ENCODE measurements around the gene KHDC4.

KHDC4 gene

DNA sequence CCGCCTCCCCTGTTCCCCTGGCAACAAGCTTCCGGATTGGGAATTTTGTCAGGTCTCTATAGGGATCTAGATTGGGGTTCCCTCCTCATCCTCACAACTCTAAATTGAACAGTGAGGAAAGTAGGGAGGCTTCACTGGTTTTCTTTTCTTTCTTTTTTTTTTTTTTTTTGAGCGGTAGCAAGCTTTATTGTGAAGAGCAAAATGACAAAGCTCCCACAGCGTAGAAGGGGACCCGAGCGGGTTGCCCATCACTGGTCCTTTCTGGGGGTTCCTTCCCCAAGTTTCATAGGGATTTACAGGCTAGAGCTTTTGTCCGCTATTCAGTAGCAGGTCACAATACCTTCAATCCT, 33.8 kb upstream of the KHDC4 start:
- Histone ChIP-seq H3K4me3 (ENCODE audit: extremely low read depth, insufficient read depth, low read length, poor library complexity, severe bottlenecking) (peak overlapping the region; percentile 2), H3K9me3 (ENCODE audit: control insufficient read depth, low read length) (no peaks in the 10 kb centered on the region), H3K36me3 (ENCODE audit: control insufficient read depth, insufficient read depth, low read length) (peaks cover 75% of the 10 kb centered on the region), H3K4me1 (ENCODE audit: control insufficient read depth, insufficient read depth, low read length, poor library complexity, severe bottlenecking) (peaks cover 50% of the 10 kb centered on the region), H3K27ac (ENCODE audit: low read depth, low read length, severe bottlenecking) (peak overlapping the region; percentile 57)
- WGBS, 2 experiments (ENCODE audit: insufficient coverage in 2 of 2) = 89 to 94% methylated on average over 3 of the region's 7 CpGs

DNA sequence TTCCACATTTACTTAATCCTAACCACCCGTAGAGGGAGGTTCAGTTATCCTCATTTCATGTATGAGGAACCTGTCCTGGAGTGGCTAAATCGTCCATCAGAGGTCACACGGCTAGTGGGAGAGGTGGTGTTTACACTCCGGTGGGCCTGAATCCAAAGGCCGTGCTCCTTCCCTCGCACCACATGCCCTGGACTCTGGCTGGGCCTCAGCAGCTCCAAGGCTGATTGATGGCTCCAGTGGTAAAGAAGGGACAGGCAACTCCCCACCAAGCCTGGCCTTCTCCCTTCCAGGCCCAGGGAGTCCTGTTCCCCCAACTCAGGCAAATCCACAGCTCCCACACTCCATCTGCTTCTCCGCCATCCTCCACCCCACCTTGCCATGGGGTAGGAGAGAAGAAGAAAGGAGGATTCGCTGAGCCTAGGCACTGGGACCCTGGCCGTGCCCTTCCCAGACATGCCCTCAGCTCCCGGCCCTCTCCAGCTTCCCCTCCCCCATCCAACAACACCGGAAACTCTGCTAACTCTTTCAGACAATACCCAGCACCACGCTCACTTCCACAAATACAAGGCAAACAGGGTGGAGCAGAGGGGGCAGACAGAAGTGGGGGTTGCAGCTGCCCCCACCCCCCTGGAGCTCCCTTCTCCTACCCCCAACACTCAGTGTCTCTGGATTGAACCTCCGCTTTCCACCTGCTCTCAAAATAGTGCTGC, 33.3 kb upstream of the KHDC4 start:
- Histone ChIP-seq H3K4me1 (ENCODE audit: control insufficient read depth, insufficient read depth, low read length, poor library complexity, severe bottlenecking) (peaks cover 52% of the 10 kb centered on the region), H3K27ac (ENCODE audit: low read depth, low read length, severe bottlenecking) (peak overlapping the region; percentile 57), H3K4me3 (ENCODE audit: extremely low read depth, insufficient read depth, low read length, poor library complexity, severe bottlenecking) (peak overlapping the region; percentile 2), H3K9me3 (ENCODE audit: control insufficient read depth, low read length) (no peaks in the 10 kb centered on the region), H3K36me3 (ENCODE audit: control insufficient read depth, insufficient read depth, low read length) (peaks cover 76% of the 10 kb centered on the region)
- 65 to 86% methylated on average over 5 to 6 of the region's 13 CpGs for WGBS, 2 experiments (ENCODE audit: insufficient coverage in 2 of 2)

DNA sequence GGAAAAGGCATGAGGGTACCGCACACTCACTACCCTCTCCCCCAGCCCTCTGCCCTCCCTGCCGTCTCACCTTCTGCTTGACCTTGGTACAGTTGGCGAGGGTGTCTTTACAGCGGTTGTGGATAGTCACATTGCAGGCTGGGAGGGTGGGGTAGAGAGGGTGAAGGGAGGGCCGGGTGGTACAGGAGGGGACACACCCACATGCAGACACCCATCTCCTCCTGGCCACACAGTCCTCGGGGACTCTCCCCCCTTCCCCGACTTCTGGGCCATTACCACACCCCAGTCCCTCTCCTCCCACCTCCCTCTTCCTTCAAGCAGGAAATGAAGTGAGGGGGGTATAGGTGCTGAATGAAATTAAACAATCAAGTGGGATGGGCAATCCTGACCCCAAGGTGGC, 32.5 kb upstream of the KHDC4 start:
- no CpG with 5 or more reads among the region's 7 CpGs for WGBS, 2 experiments (ENCODE audit: insufficient coverage in 2 of 2)
- Histone ChIP-seq H3K4me1 (ENCODE audit: control insufficient read depth, insufficient read depth, low read length, poor library complexity, severe bottlenecking) (peaks cover 52% of the 10 kb centered on the region), H3K36me3 (ENCODE audit: control insufficient read depth, insufficient read depth, low read length) (peaks cover 79% of the 10 kb centered on the region), H3K27ac (ENCODE audit: low read depth, low read length, severe bottlenecking) (no peak overlapping the region), H3K9me3 (ENCODE audit: control insufficient read depth, low read length) (no peaks in the 10 kb centered on the region), H3K4me3 (ENCODE audit: extremely low read depth, insufficient read depth, low read length, poor library complexity, severe bottlenecking) (no peak overlapping the region)

DNA sequence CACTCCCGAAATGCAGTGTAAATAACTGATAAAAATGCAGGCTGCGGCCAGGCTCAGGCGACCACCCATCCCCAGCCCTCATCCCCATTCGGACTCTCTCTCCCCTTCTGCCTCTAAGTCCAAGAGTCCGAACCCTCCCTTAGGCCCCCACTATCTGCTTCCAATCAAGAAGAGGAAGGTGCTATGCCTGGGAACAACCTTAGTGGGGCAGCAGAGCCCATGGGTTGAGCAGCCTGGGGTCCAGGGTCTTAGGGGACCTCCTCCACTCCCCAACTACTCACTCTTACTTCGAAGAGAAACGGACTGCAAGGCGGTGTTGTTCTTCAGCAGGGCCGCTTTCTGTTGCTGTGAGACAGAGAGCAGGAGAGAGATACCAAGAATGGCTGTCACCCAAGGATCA, 31.9 kb upstream of the KHDC4 start:
- Histone ChIP-seq H3K36me3 (ENCODE audit: control insufficient read depth, insufficient read depth, low read length) (peaks cover 85% of the 10 kb centered on the region), H3K4me1 (ENCODE audit: control insufficient read depth, insufficient read depth, low read length, poor library complexity, severe bottlenecking) (peaks cover 55% of the 10 kb centered on the region), H3K4me3 (ENCODE audit: extremely low read depth, insufficient read depth, low read length, poor library complexity, severe bottlenecking) (no peak overlapping the region), H3K27ac (ENCODE audit: low read depth, low read length, severe bottlenecking) (no peak overlapping the region), H3K9me3 (ENCODE audit: control insufficient read depth, low read length) (no peaks in the 10 kb centered on the region)
- WGBS, 2 experiments (ENCODE audit: insufficient coverage in 2 of 2) = 89 to 98% methylated on average over 5 to 8 of the region's 9 CpGs

DNA sequence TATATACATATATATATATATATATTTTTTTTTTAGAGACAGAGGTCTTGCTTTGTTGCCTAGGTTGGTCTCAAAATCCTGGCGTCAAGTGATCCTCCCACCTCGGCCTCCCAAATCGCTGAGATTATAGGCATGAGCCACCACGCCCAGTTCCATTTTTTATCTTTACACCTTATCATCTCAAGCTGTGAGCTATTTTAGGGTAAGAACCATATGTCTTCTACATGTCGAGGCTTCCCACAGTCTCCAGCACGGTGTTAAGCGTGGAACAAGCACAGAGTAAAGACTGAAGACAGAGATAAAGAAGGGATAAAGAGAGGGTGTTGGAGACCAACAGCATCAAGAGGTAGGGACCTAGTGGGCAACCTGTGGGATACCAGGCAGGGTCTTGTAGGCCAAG, 30.0 kb upstream of the KHDC4 start:
- 90 to 100% methylated on average over 4 to 6 of the region's 7 CpGs for WGBS, 2 experiments (ENCODE audit: insufficient coverage in 2 of 2)
- Histone ChIP-seq H3K36me3 (ENCODE audit: control insufficient read depth, insufficient read depth, low read length) (peaks cover 93% of the 10 kb centered on the region), H3K9me3 (ENCODE audit: control insufficient read depth, low read length) (no peaks in the 10 kb centered on the region), H3K4me3 (ENCODE audit: extremely low read depth, insufficient read depth, low read length, poor library complexity, severe bottlenecking) (no peak overlapping the region), H3K27ac (ENCODE audit: low read depth, low read length, severe bottlenecking) (no peak overlapping the region), H3K4me1 (ENCODE audit: control insufficient read depth, insufficient read depth, low read length, poor library complexity, severe bottlenecking) (peaks cover 41% of the 10 kb centered on the region)

DNA sequence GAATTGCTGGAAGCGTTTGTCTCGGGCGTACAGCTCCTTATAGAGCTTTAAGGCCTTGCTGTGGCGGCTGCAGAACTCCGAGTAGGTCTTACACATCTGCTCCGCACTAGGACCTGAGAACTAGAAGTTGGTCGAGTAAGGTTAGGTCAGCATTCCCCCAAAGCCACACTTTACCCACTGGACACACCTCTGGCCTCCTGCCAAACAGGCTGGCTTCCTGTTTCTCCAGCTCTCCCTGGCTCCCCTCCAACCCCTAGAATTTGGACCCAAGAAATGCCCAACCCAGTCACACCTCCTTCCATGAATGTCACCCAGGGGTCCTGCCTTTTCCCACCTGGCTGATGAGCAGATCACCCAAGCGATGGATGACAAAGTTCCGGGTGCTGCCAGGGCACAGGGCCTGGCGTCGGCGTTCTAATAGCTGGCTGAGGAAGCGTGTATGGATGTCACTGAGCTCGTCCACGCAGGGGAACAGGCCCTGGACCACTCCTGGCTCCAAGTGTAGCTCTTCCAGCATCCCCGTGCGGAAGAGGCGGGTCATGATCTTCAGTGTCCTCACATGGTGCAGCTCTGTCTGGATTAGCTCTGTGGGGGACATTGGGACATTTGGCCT, 28.5 kb upstream of the KHDC4 start:
- WGBS, 2 experiments (ENCODE audit: insufficient coverage in 2 of 2) = 95 to 99% methylated on average over 17 to 18 of the region's 18 CpGs
- peaks cover 28% of the 10 kb centered on the region for H3K4me1 ChIP-seq (ENCODE audit: control insufficient read depth, insufficient read depth, low read length, poor library complexity, severe bottlenecking)
- H3K4me3 ChIP-seq (ENCODE audit: extremely low read depth, insufficient read depth, low read length, poor library complexity, severe bottlenecking) = no peak overlapping the region
- peaks cover 94% of the 10 kb centered on the region for H3K36me3 ChIP-seq (ENCODE audit: control insufficient read depth, insufficient read depth, low read length)
- no peak overlapping the region for H3K27ac ChIP-seq (ENCODE audit: low read depth, low read length, severe bottlenecking)
- no peaks in the 10 kb centered on the region for H3K9me3 ChIP-seq (ENCODE audit: control insufficient read depth, low read length)

DNA sequence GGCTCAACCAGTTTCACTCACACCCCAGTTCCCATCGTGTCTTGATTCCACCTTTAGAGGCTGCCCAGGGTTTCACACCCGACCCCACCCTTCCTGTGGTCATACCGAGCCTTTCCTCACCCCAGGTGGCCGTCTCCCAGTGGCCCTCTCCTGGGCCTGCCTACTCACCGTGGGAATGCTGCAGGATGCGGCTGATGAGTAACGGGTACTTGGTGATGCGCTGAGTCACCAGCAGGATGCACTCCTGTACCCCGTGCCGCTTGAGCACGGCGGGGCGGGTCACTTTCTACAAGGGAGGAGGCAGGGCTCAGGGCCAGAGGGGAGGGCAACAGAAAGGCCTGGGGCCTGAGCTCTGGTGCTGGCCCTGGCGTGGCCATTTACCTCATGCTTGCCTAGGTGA, 27.7 kb upstream of the KHDC4 start:
- Histone ChIP-seq H3K27ac (ENCODE audit: low read depth, low read length, severe bottlenecking) (peak overlapping the region; percentile 16), H3K36me3 (ENCODE audit: control insufficient read depth, insufficient read depth, low read length) (peaks cover 94% of the 10 kb centered on the region), H3K4me3 (ENCODE audit: extremely low read depth, insufficient read depth, low read length, poor library complexity, severe bottlenecking) (no peak overlapping the region), H3K4me1 (ENCODE audit: control insufficient read depth, insufficient read depth, low read length, poor library complexity, severe bottlenecking) (peaks cover 23% of the 10 kb centered on the region), H3K9me3 (ENCODE audit: control insufficient read depth, low read length) (no peaks in the 10 kb centered on the region)
- WGBS, 2 experiments (ENCODE audit: insufficient coverage in 2 of 2) = 71 to 78% methylated on average over 10 to 13 of the region's 14 CpGs

DNA sequence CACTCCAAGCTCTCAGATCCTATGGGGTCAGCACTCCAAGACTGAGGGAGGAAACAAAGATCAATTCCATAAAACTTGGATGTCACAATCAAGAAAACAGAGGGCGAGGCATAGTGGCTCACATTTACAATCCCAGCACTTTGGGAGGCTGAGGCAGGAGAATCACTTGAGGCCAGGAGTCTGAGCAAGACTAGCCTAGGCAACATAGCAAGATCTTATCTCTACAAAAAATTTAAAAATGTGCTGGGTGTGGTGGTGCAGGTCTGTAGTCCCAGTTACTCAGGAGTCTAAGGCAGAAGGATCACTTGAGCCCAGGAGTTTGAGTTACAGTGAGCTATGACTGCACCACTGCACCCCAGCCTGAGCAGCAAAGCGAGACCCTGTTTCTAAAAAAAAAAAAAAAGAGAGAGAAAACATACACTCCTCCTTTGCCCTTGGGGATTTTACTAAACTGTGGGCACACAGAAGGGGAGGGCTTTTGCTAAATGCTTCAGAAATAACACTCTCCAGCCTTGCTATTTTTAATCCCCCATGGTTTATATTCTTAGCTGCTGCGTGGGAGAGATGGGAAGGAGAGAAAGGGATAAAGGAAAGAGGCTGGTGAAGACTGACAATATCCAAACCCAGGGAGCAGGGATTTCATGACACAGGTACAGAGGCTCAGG, 26.0 kb upstream of the KHDC4 start:
- Histone ChIP-seq H3K4me1 (ENCODE audit: control insufficient read depth, insufficient read depth, low read length, poor library complexity, severe bottlenecking) (peaks cover 23% of the 10 kb centered on the region), H3K4me3 (ENCODE audit: extremely low read depth, insufficient read depth, low read length, poor library complexity, severe bottlenecking) (no peak overlapping the region), H3K27ac (ENCODE audit: low read depth, low read length, severe bottlenecking) (peak overlapping the region; percentile 16), H3K9me3 (ENCODE audit: control insufficient read depth, low read length) (no peaks in the 10 kb centered on the region), H3K36me3 (ENCODE audit: control insufficient read depth, insufficient read depth, low read length) (peaks cover 94% of the 10 kb centered on the region)
- WGBS, 2 experiments (ENCODE audit: insufficient coverage in 2 of 2) = 90 to 100% methylated on average over 1 of the region's 3 CpGs

DNA sequence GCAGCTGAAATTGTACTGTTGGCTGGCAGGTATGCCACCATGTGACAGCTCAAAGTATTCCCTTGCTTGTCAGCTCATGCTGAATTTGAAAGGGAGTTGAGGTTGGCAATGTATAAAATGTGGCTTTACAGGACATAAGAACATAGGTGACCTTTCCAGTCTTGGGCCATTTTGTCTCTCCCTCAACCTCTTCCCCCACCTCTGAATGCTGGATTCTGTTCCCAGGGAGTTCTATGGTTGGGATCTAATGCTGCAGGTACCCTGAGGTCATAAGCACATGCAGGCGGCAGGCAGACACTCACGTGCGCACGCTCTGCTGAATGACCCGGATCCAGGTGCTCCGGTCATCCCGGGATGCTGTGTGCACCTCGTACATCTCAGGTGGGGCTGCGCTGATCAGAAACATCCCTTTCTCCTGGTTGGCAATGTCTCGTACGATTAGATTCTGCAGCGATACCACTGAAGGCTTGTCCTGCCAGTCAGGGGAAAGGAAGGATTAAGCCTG, 23.2 kb upstream of the KHDC4 start:
- 94 to 96% methylated on average over 12 of the region's 12 CpGs for WGBS, 2 experiments (ENCODE audit: insufficient coverage in 2 of 2)
- Histone ChIP-seq H3K36me3 (ENCODE audit: control insufficient read depth, insufficient read depth, low read length) (peaks cover 99% of the 10 kb centered on the region), H3K4me3 (ENCODE audit: extremely low read depth, insufficient read depth, low read length, poor library complexity, severe bottlenecking) (no peak overlapping the region), H3K27ac (ENCODE audit: low read depth, low read length, severe bottlenecking) (no peak overlapping the region), H3K9me3 (ENCODE audit: control insufficient read depth, low read length) (no peaks in the 10 kb centered on the region), H3K4me1 (ENCODE audit: control insufficient read depth, insufficient read depth, low read length, poor library complexity, severe bottlenecking) (peaks cover 19% of the 10 kb centered on the region)

DNA sequence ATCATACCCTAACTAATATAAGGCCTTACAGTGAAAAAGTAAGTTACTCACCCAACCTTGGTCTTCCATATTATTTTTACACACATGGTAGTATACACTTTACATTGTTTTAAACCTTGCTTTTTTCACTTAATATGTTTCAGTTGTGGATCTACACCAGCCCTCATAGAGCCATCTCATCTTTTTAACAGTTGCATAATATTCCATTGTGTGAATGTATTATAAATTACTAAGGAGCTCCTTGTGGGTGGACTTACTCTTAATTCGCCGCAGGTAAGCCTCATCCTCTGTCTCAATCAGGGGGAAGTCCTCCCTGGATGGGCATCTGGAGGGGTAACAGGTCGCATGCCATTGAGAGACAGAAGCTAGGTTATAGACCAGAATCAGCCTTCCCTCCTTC, 20.4 kb upstream of the KHDC4 start:
- peaks cover 98% of the 10 kb centered on the region for H3K36me3 ChIP-seq (ENCODE audit: control insufficient read depth, insufficient read depth, low read length)
- 98 to 100% methylated on average over 1 to 3 of the region's 3 CpGs for WGBS, 2 experiments (ENCODE audit: insufficient coverage in 2 of 2)

DNA sequence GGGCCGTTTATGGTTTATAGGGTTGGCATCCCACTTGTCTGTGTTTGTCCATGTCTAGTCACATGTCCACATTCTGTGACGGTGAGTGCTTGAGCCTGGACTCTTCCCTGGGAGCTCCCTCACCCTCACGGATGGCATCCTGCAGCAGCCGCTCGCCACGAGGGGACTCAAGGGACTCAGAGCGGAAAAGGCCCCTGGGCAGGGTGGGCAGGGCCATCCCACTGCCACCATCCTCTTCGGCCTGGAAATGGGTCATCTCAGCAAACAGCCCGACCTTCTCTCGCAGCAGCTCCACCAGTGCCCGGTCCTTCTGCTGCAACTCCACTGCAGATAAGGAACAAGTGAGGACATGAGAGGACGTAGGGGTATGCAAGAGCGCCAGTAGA, 18.3 kb upstream of the KHDC4 start:
- Histone ChIP-seq H3K4me1 (ENCODE audit: control insufficient read depth, insufficient read depth, low read length, poor library complexity, severe bottlenecking) (no peaks in the 10 kb centered on the region), H3K9me3 (ENCODE audit: control insufficient read depth, low read length) (no peaks in the 10 kb centered on the region), H3K36me3 (ENCODE audit: control insufficient read depth, insufficient read depth, low read length) (peaks cover 96% of the 10 kb centered on the region), H3K4me3 (ENCODE audit: extremely low read depth, insufficient read depth, low read length, poor library complexity, severe bottlenecking) (no peak overlapping the region), H3K27ac (ENCODE audit: low read depth, low read length, severe bottlenecking) (no peak overlapping the region)
- WGBS, 2 experiments (ENCODE audit: insufficient coverage in 2 of 2) = 97 to 100% methylated on average over 9 to 13 of the region's 13 CpGs

More for the DNA sequence above, 20.4 kb upstream of the KHDC4 start:
- Histone ChIP-seq H3K9me3 (ENCODE audit: control insufficient read depth, low read length) (no peaks in the 10 kb centered on the region), H3K4me3 (ENCODE audit: extremely low read depth, insufficient read depth, low read length, poor library complexity, severe bottlenecking) (no peak overlapping the region), H3K4me1 (ENCODE audit: control insufficient read depth, insufficient read depth, low read length, poor library complexity, severe bottlenecking) (no peaks in the 10 kb centered on the region), H3K27ac (ENCODE audit: low read depth, low read length, severe bottlenecking) (no peak overlapping the region)

Measured in mesodermal cell (in vitro differentiated cells).